HEK293 (cell line): ENCODE results near the gene PMF1.

ENCODE experiments used
- CTCF ChIP-seq: fragments of 450-650 bp; formaldehyde crosslinking; IDR thresholded peaks from 2 replicates; pipeline ENCODE4 v1.5.1; 2016; ENCODE audit warnings: missing biosample characterization, missing genetic modification characterization
- ZNF521 ChIP-seq: fragments of 450-650 bp; formaldehyde crosslinking; IDR thresholded peaks from 2 replicates; pipeline ENCODE4 v1.5.1; 2017; ENCODE audit warnings: missing biosample characterization, mild to moderate bottlenecking, missing genetic modification characterization
- ZNF558 ChIP-seq: fragments of 450-650 bp; formaldehyde crosslinking; IDR thresholded peaks from 2 replicates; pipeline ENCODE4 v1.5.1; 2016; ENCODE audit warnings: missing biosample characterization, missing genetic modification characterization
- TF ChIP-seq, protein P1 (sequence below): fragments of 450-650 bp; formaldehyde crosslinking; IDR thresholded peaks from 2 replicates; pipeline ENCODE4 v1.5.1; 2016; ENCODE audit warnings: missing biosample characterization, missing genetic modification characterization

GRCh38 chr1:156204686-156205085 lies 8.1 kb upstream of the PMF1 start:
- TF ChIP-seq ZNF521 (no peak), CTCF (tag by site-specific recombination) (no peak), ZNF558 (no peak)
- TF ChIP-seq, protein P1, sequence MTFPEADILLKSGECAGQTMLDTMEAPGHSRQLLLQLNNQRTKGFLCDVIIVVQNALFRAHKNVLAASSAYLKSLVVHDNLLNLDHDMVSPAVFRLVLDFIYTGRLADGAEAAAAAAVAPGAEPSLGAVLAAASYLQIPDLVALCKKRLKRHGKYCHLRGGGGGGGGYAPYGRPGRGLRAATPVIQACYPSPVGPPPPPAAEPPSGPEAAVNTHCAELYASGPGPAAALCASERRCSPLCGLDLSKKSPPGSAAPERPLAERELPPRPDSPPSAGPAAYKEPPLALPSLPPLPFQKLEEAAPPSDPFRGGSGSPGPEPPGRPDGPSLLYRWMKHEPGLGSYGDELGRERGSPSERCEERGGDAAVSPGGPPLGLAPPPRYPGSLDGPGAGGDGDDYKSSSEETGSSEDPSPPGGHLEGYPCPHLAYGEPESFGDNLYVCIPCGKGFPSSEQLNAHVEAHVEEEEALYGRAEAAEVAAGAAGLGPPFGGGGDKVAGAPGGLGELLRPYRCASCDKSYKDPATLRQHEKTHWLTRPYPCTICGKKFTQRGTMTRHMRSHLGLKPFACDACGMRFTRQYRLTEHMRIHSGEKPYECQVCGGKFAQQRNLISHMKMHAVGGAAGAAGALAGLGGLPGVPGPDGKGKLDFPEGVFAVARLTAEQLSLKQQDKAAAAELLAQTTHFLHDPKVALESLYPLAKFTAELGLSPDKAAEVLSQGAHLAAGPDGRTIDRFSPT: no peak
